Stimulated activated naive B cell treated with anti-CD40 and anti-IgM and Interleukin-4, amounts not matched to agents 10 μg/mL and 1 μg/mL and 100 μg/mL, for 72 hours (primary cell): Measurements from ENCODE around the gene ERC2.

ENCODE experiments used
- ATAC-seq, 2 donors: fragments of 150-1000 bp; cut with Tn5 transposase; replicated peaks; 2 replicates each; pipeline ENCODE4 v1.10.0; 2021; ENCODE audit warnings: moderate library complexity in 1 of 2
- DNase-seq: peaks from one replicate; pipeline ENCODE4 v3.0.0; 2021
- H3K27ac Mint-ChIP-seq: one replicate; pipeline ENCODE4 v1.8.0; 2022; ENCODE audit warnings: mild to moderate bottlenecking, mixed read lengths
- H3K27me3 Mint-ChIP-seq, 2 donors: one replicate each; pipeline ENCODE4 v1.8.0; 2022; ENCODE audit warnings: mixed read lengths in 2 of 2
- H3K36me3 Mint-ChIP-seq, 2 donors: one replicate each; pipeline ENCODE4 v1.8.0; 2022; ENCODE audit warnings: mixed read lengths in 2 of 2, mild to moderate bottlenecking in 1 of 2
- H3K4me1 Mint-ChIP-seq, 2 donors: one replicate each; pipeline ENCODE4 v1.8.0; 2022; ENCODE audit warnings: mixed read lengths in 2 of 2, mild to moderate bottlenecking in 1 of 2
- H3K4me3 Mint-ChIP-seq, 2 donors: one replicate each; pipeline ENCODE4 v1.8.0; 2022; ENCODE audit warnings: mild to moderate bottlenecking in 2 of 2, mixed read lengths in 2 of 2, moderate library complexity in 1 of 2
- H3K9me3 Mint-ChIP-seq, 2 donors: one replicate each; pipeline ENCODE4 v1.8.0; 2022; ENCODE audit warnings: mixed read lengths in 2 of 2, mild to moderate bottlenecking in 1 of 2

Gene ERC2

GRCh38 chr3:56060521-56061278 lies 407.6 kb downstream of the ERC2 start:
- Mint-ChIP-seq H3K9me3 (peaks cover 2 to 4% of the 10 kb centered on the region in 2 donors), H3K27ac (no peak overlapping the region), H3K4me1 (no peaks in the 10 kb centered on the region), H3K27me3 (peaks cover 0 to 3% of the 10 kb centered on the region in 2 donors), H3K4me3 (no peak overlapping the region), H3K36me3 (no peaks in the 10 kb centered on the region)
- ATAC-seq (no peak), DNase-seq (no peak)

DNA sequence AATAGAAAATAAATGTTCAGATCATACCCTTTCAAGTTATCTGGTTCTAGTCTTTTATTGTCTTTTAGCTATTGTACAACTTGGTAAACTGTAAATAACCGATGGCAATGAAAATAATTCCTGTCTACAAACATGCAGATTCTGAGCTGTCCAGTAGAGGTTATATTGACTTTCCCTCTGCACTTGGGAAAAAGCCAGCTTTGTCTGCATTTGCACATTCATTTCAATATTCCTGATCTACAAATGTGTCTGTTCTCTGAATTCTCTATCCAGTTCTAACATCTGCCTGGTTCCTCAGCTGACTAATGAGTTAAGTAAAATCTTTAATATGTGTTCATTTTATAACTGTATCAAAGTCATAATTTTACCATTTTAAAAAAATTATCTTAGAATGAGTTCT lies 408.5 kb downstream of the ERC2 start:
- Mint-ChIP-seq H3K36me3 (no peaks in the 10 kb centered on the region), H3K4me1 (no peaks in the 10 kb centered on the region), H3K9me3 (peaks cover 0 to 4% of the 10 kb centered on the region in 2 donors), H3K4me3 (no peak overlapping the region), H3K27me3 (peaks cover 0 to 3% of the 10 kb centered on the region in 2 donors), H3K27ac (no peak overlapping the region)
- ATAC-seq (no peak), DNase-seq (no peak)

- no peak for DNase-seq
- H3K27me3 Mint-ChIP-seq, result no peaks in the 10 kb centered on the region
- no peak overlapping the region for H3K27ac Mint-ChIP-seq
- H3K4me3 Mint-ChIP-seq, result no peak overlapping the region
- no peaks in the 10 kb centered on the region for H3K4me1 Mint-ChIP-seq
- ATAC-seq, result no peak
- H3K36me3 Mint-ChIP-seq, result no peaks in the 10 kb centered on the region
- no peaks in the 10 kb centered on the region for H3K9me3 Mint-ChIP-seq
These were observed 412.3 kb downstream of the ERC2 start for GRCh38 chr3:56055951-56056350.

- Mint-ChIP-seq H3K36me3 (no peaks in the 10 kb centered on the region), H3K4me1 (no peaks in the 10 kb centered on the region), H3K27ac (no peak overlapping the region), H3K9me3 (no peaks in the 10 kb centered on the region), H3K27me3 (no peaks in the 10 kb centered on the region), H3K4me3 (no peak overlapping the region)
- ATAC-seq (no peak), DNase-seq (no peak)
These were observed 412.7 kb downstream of the ERC2 start for GRCh38 chr3:56055546-56055945.

- no peak for ATAC-seq
- Mint-ChIP-seq H3K9me3 (no peaks in the 10 kb centered on the region), H3K27ac (no peak overlapping the region)
These were observed 413.4 kb downstream of the ERC2 start for GRCh38 chr3:56054844-56055243.

GRCh38 chr3:56053727-56054126 lies 414.5 kb downstream of the ERC2 start:
- no peaks in the 10 kb centered on the region for H3K9me3 Mint-ChIP-seq
- no peaks in the 10 kb centered on the region for H3K27me3 Mint-ChIP-seq
- no peak for ATAC-seq
- no peak overlapping the region for H3K27ac Mint-ChIP-seq
- H3K4me3 Mint-ChIP-seq, result no peak overlapping the region
- H3K36me3 Mint-ChIP-seq, result no peaks in the 10 kb centered on the region
- DNase-seq, result no peak
- no peaks in the 10 kb centered on the region for H3K4me1 Mint-ChIP-seq

More at GRCh38 chr3:56054844-56055243, 413.4 kb downstream of the ERC2 start:
- DNase-seq, result no peak
- H3K4me1 Mint-ChIP-seq, result no peaks in the 10 kb centered on the region
- H3K36me3 Mint-ChIP-seq, result no peaks in the 10 kb centered on the region
- H3K27me3 Mint-ChIP-seq, result no peaks in the 10 kb centered on the region
- no peak overlapping the region for H3K4me3 Mint-ChIP-seq

GRCh38 chr3:56052188-56052587 lies 416.1 kb downstream of the ERC2 start:
- Mint-ChIP-seq H3K9me3 (no peaks in the 10 kb centered on the region), H3K27me3 (no peaks in the 10 kb centered on the region), H3K4me3 (no peak overlapping the region), H3K36me3 (no peaks in the 10 kb centered on the region), H3K27ac (no peak overlapping the region), H3K4me1 (no peaks in the 10 kb centered on the region)
- no peak for ATAC-seq
- no peak for DNase-seq

GRCh38 chr3:56051052-56051451 lies 417.2 kb downstream of the ERC2 start:
- Mint-ChIP-seq H3K27ac (no peak overlapping the region), H3K27me3 (no peaks in the 10 kb centered on the region), H3K4me1 (no peaks in the 10 kb centered on the region), H3K36me3 (no peaks in the 10 kb centered on the region), H3K9me3 (no peaks in the 10 kb centered on the region), H3K4me3 (no peak overlapping the region)
- DNase-seq (no peak), ATAC-seq (no peak)

DNA sequence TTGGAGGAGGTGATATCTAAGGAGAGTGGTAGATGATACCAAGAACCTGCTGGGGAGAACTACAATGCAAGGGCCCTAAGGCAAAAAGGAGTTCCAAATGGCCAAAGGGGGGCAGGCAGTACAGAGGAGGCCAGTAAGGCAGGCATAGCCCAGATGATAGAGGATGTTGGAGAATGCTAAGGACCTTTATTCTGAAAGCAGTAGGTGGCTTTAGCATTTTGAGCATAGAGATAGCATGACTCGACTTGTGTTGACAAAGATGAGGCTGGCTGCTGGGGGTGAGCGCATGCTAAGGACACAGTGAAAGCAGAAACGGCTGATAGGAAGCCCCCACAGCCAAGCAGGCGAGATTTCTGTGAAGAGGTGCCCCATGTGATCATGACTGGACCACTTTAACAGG lies 419.3 kb downstream of the ERC2 start:
- Mint-ChIP-seq H3K4me1 (no peaks in the 10 kb centered on the region), H3K27ac (no peak overlapping the region), H3K36me3 (no peaks in the 10 kb centered on the region), H3K4me3 (no peak overlapping the region), H3K9me3 (no peaks in the 10 kb centered on the region), H3K27me3 (no peaks in the 10 kb centered on the region)
- DNase-seq (no peak), ATAC-seq (no peak)

GRCh38 chr3:56048331-56048730 lies 419.9 kb downstream of the ERC2 start:
- Mint-ChIP-seq H3K4me3 (no peak overlapping the region), H3K4me1 (no peaks in the 10 kb centered on the region), H3K9me3 (no peaks in the 10 kb centered on the region), H3K27me3 (no peaks in the 10 kb centered on the region), H3K27ac (no peak overlapping the region), H3K36me3 (no peaks in the 10 kb centered on the region)
- no peak for DNase-seq
- no peak for ATAC-seq

DNA sequence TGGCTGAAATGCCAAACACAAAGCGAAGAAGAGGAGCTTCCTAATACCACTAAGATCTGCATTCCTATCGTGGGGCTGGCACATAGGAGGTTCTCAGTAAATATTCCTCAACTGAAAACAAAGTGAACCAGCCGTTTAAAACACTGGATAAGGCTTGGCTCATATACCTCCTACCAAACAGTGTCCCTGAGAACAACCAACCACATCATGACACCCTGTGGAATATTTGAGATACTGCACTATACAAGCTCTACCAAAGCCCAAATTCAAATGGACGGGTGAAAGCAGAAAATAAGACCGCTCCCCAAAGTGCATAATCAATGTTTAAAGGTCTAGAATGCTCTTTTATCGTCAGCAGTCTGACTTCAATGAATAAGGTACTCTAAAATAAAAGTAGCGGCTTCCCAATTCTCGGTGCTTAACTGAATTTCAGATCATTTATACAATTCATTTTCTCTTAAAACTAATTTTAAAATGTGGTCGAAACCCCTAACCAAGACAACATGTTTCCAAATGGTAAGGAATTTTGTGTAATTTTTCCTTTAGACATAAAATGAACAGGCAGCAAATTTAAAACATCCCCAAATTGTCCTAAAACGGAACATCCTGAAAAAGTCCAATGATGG lies 425.8 kb downstream of the ERC2 start:
- peaks cover under 1 to 14% of the 10 kb centered on the region in 2 donors for H3K9me3 Mint-ChIP-seq
- no peaks in the 10 kb centered on the region for H3K36me3 Mint-ChIP-seq
- ATAC-seq, result no peak
- no peaks in the 10 kb centered on the region for H3K4me1 Mint-ChIP-seq
- H3K4me3 Mint-ChIP-seq, result no peak overlapping the region
- no peak for DNase-seq
- no peak overlapping the region for H3K27ac Mint-ChIP-seq
- H3K27me3 Mint-ChIP-seq, result peaks cover 0 to 3% of the 10 kb centered on the region in 2 donors

DNA sequence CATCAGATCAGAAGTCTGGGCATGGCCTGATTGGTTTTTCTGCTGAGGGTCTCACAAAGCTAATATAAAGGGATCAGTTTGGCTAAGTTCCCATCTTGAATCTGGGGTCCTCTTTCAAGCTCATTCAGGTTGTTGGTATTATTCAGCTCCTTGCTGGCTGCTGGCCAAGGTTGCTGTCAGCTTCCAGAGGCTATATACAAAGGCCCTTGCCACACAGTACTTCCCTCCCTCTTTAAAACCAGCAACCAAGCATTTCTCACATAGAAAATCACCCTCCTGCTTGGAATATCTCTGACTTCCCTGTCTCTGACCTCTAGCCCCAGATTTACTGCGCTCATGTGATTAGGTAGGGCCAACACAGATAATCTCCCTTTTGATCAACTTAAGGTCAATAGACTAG lies 442.9 kb downstream of the ERC2 start:
- Mint-ChIP-seq H3K4me1 (no peaks in the 10 kb centered on the region), H3K27ac (no peak overlapping the region), H3K27me3 (no peaks in the 10 kb centered on the region), H3K4me3 (no peak overlapping the region), H3K36me3 (no peaks in the 10 kb centered on the region), H3K9me3 (peaks cover 0 to 3% of the 10 kb centered on the region in 2 donors)
- DNase-seq (no peak), ATAC-seq (no peak)

- no peaks in the 10 kb centered on the region for H3K27me3 Mint-ChIP-seq
- no peak for DNase-seq
- no peaks in the 10 kb centered on the region for H3K4me1 Mint-ChIP-seq
- peaks cover 0 to 3% of the 10 kb centered on the region in 2 donors for H3K9me3 Mint-ChIP-seq
- ATAC-seq, result no peak
- H3K36me3 Mint-ChIP-seq, result no peaks in the 10 kb centered on the region
- no peak overlapping the region for H3K4me3 Mint-ChIP-seq
- H3K27ac Mint-ChIP-seq, result no peak overlapping the region
These were observed 444.7 kb downstream of the ERC2 start for GRCh38 chr3:56023546-56023945.

DNA sequence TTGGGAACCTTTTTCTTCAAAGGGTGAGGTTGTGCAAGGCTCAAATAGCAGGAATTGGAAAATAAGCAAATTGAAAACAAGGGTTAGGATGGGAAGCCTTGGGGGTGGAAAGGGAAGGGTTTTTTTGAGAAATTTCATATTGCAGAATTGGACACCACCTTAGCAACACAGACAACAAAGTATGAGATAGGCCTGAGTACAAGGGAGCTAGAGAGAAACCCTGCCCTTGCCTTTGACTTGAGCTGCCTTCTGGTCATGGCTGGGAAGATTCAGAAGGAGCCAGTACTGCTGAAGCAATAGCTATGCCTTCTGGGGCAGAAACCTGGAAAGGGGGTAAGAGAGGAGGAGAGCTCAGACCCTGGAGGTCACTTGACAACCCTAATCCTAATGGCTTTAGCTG lies 445.6 kb downstream of the ERC2 start:
- peaks cover 0 to 3% of the 10 kb centered on the region in 2 donors for H3K9me3 Mint-ChIP-seq
- no peak for ATAC-seq
- no peaks in the 10 kb centered on the region for H3K36me3 Mint-ChIP-seq
- no peak for DNase-seq
- H3K4me1 Mint-ChIP-seq, result no peaks in the 10 kb centered on the region
- no peak overlapping the region for H3K27ac Mint-ChIP-seq
- H3K4me3 Mint-ChIP-seq, result no peak overlapping the region
- H3K27me3 Mint-ChIP-seq, result no peaks in the 10 kb centered on the region

DNA sequence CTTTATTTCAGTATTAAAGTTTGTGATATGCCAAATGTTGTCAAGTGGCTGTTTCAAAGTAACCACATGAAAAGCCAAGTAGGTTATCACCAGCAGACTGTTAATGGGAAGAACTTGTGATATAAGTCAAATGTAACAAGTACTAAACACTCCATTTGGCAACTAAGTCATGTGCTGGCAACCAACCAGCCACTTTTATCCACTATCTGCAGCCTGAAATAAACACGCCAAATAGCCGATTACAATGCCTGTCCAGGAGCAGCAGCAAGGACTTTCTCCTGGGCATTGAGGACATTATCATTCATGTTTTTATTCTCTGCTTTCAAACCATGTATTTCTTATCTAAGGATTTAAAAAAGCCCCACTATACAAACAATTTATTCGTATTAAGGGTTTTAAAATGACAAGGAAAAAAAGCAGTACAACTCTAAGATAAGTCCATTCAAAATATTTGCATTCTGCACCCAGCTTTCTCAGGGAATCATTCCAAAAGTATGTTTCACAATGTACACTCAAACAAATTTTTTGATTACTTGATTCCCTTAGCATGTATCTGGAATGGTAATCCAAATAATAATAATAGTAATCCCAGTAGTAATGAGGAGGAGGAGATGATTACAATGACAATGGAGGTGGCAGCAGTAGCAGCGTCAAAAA lies 448.6 kb downstream of the ERC2 start:
- Mint-ChIP-seq H3K36me3 (no peaks in the 10 kb centered on the region), H3K27me3 (no peaks in the 10 kb centered on the region), H3K9me3 (peaks cover 0 to 3% of the 10 kb centered on the region in 2 donors), H3K4me1 (no peaks in the 10 kb centered on the region), H3K27ac (no peak overlapping the region), H3K4me3 (no peak overlapping the region)
- ATAC-seq (no peak), DNase-seq (no peak)
